GM23248 (cell line): Measurements from ENCODE around the gene NECAB3.

Experiments used
- EZH2 ChIP-seq: fragments of 200-600 bp; sonication (generic); IDR thresholded peaks from 2 replicates; pipeline ENCODE4 v1.6.1; 2018; ENCODE audit warnings: antibody characterized with exemption, mild to moderate bottlenecking; ENCODE audit not compliant: insufficient read depth, poor library complexity, severe bottlenecking
- EZH2phosphoT487 ChIP-seq: fragments of 200-600 bp; sonication (generic); IDR thresholded peaks from 2 replicates; pipeline ENCODE4 v1.6.1; 2018; ENCODE audit warnings: antibody characterized with exemption, moderate library complexity, mild to moderate bottlenecking, low read depth; ENCODE audit not compliant: insufficient read depth

- no peak for TF ChIP-seq EZH2
- no peak for TF ChIP-seq EZH2phosphoT487
Observed at GRCh38 chr20:33689973-33690372, 15.7 kb upstream of the NECAB3 start.
